Measurements from ENCODE around the gene PRKG1. TPM values are rescaled to one million over a fixed set of nuclear protein-coding genes. Genes with fewer than 3 reads are reported as not detected.

PRKG1 gene
- total RNA-seq, 1 experiment from 2014 or later = 10.4 TPM

DNA sequence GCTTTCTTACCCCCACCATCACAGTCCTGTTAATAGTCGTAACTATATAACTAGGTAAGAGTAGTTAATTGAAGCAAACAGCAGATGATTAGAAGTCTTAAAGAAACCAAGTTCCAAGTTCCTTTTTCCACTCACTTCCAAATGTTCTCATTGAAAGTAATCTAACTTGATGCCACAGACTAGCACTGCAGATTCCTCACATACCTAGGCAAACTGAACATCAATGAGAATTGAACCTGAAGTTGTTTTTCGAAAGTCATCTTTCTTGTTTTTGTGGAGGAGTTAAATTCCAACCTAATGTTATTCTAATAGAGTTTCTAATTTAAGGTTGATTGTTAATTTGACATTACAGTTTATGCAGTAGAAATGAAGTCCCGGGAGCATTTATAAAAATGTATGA lies 5.5 kb downstream of the PRKG1 start:
- Histone ChIP-seq H3K27me3 (ENCODE audit: insufficient read depth, low read length) (no peaks in the 10 kb centered on the region; the same call in 1 of the 2 replicates), H3K9me3 (ENCODE audit: control insufficient read depth, low read depth, low read length) (no peaks in the 10 kb centered on the region), H3K4me2 (ENCODE audit: insufficient read depth, insufficient read length, low read length) (peak overlapping the region; percentile 53), H3K27ac (ENCODE audit: insufficient read length, low read depth, low read length) (peak overlapping the region; percentile 90), H4K20me1 (ENCODE audit: control insufficient read depth, insufficient read depth, insufficient read length) (no peaks in the 10 kb centered on the region), H3K79me2 (ENCODE audit: insufficient read depth, low read length) (peaks cover 2% of the 10 kb centered on the region; the same call in 1 of the 2 replicates), H2AK5ac (ENCODE audit: insufficient read length, low read length) (no peak overlapping the region), H2BK120ac (ENCODE audit: low read depth, low read length, poor library complexity, severe bottlenecking) (no peak overlapping the region), H3T11ph (ENCODE audit: low read length) (no peak overlapping the region), H3K79me1 (ENCODE audit: insufficient read depth, low read depth, low read length, poor library complexity, severe bottlenecking) (no peaks in the 10 kb centered on the region), H2BK12ac (ENCODE audit: insufficient read length, low read depth, low read length) (no peak overlapping the region), H4K5ac (ENCODE audit: insufficient read length, low read depth, low read length) (no peak overlapping the region), H4K91ac (ENCODE audit: insufficient read length, low read depth, low read length) (no peak overlapping the region), H3K9ac (ENCODE audit: extremely low read depth, insufficient read length, low read length) (no peak overlapping the region), H2BK15ac (ENCODE audit: low read depth, low read length) (no peak overlapping the region), H2BK5ac (ENCODE audit: insufficient read length, low read length) (no peak overlapping the region), H3K18ac (ENCODE audit: insufficient read length, low read depth, low read length) (no peak overlapping the region), H3K23ac (ENCODE audit: insufficient read length, low read depth, low read length) (no peak overlapping the region), H2AFZ (ENCODE audit: low read length) (no peak overlapping the region), H3K56ac (ENCODE audit: insufficient read length, low read depth, low read length) (no peak overlapping the region), H4K8ac (replicated peaks; ENCODE audit: insufficient read length, low read depth, low read length) (no peak overlapping the region), H3K14ac (ENCODE audit: insufficient read depth, low read length) (no peak overlapping the region), H3K4ac (ENCODE audit: low read depth, low read length) (no peak overlapping the region), H3K4me1 (ENCODE audit: insufficient read depth, low read length) (peaks cover 25% of the 10 kb centered on the region), H3K23me2 (ENCODE audit: insufficient read length, low read depth, low read length, poor library complexity, severe bottlenecking) (peaks cover 10% of the 10 kb centered on the region), H2BK20ac (ENCODE audit: low read depth, low read length, poor library complexity, severe bottlenecking) (no peak overlapping the region)
- no peaks in the 10 kb centered on the region; a peak in 1 of 7 replicates for H3K36me3 Mint-ChIP-seq (ENCODE audit: insufficient read depth in 1 of 3, low read depth in 3 of 3)
- TF ChIP-seq CTCF (conservative IDR thresholded peaks at IDR 0.05) = no peak
- peaks cover 49 to 64% of the 10 kb centered on the region in 2 experiments for H3K4me1 Mint-ChIP-seq
- DNase-seq = no peak
- peaks cover 17% of the 10 kb centered on the region for H3K27me3 Mint-ChIP-seq (ENCODE audit: low read depth)
- no peak overlapping the region; a peak in 2 of 5 replicates for H3K4me3 Mint-ChIP-seq
- WGBS (ENCODE audit: extremely low coverage, insufficient read length, low lambda C conversion rate) = no CpG with 5 or more reads among the region's 3 CpGs
- peak overlapping the region in 2 of 3 experiments; percentile 68 to 88; a peak in 5 of 7 replicates for H3K27ac Mint-ChIP-seq
- H3K9me3 Mint-ChIP-seq = no peaks in the 10 kb centered on the region

All from H9 (cell line).